Keratinocyte (primary cell): ENCODE measurements around the gene TBC1D19. TPM values are rescaled to one million over a fixed set of nuclear protein-coding genes. Genes with fewer than 3 reads are reported as not detected.
"Not testable (repeated sequence)": the region's sequence is repeated elsewhere in the genome, so short reads cannot be mapped to it uniquely, and the experiment has no call there.

Experiments
- DNase-seq: peaks from one replicate; pipeline ENCODE4 v3.0.0-alpha.2; 2011; ENCODE audit warnings: low read depth, missing footprints, low spot score
- FAIRE-seq: peaks from 2 replicates; lab custom pipeline; 2011; peaks lifted over from hg19 to GRCh38; lab: Jason Lieb, UNC
- H2AFZ ChIP-seq: 2 replicates; pipeline ENCODE4 v1.6.0; 2012; ENCODE audit warnings: low read length, control low read depth, inconsistent platforms; ENCODE audit not compliant: control insufficient read depth
- H3K27ac ChIP-seq: 2 replicates; pipeline ENCODE4 v1.5.1; 2011; ENCODE audit warnings: low read length; ENCODE audit not compliant: control insufficient read depth, insufficient read depth
- H3K27me3 ChIP-seq: 3 replicates; pipeline ENCODE4 v1.6.0; 2011; ENCODE audit warnings: low read length; ENCODE audit not compliant: control insufficient read depth, insufficient read depth; ENCODE audit errors: extremely low read depth
- H3K36me3 ChIP-seq, 2 experiments: 2 replicates in 1 of 2; 3 replicates in 1 of 2; pipeline ENCODE4 v1.5.1; 2011; ENCODE audit warnings: low read length in 2 of 2, mild to moderate bottlenecking in 1 of 2; ENCODE audit not compliant: control insufficient read depth in 2 of 2, insufficient read depth in 2 of 2; ENCODE audit errors: extremely low read depth in 1 of 2
- H3K4me1 ChIP-seq: 3 replicates; pipeline ENCODE4 v1.5.1; 2011; ENCODE audit warnings: low read length; ENCODE audit not compliant: control insufficient read depth, insufficient read depth; ENCODE audit errors: extremely low read depth
- H3K4me2 ChIP-seq: 3 replicates; pipeline ENCODE4 v1.6.0; 2011; ENCODE audit warnings: low read depth, low read length; ENCODE audit not compliant: control insufficient read depth, insufficient read depth; ENCODE audit errors: extremely low read depth
- H3K4me3 ChIP-seq, 3 experiments: fragments of 200-600 bp in 1 of 3; sonication (generic) in 1 of 3; 2 replicates in 2 of 3; 3 replicates in 1 of 3; pipeline ENCODE4 v1.5.1; 2011 to 2016; ENCODE audit warnings: low read length in 3 of 3, mild to moderate bottlenecking in 3 of 3, control low read depth in 2 of 3, inconsistent platforms in 1 of 3, low read depth in 1 of 3, mixed read lengths in 1 of 3, mixed run types in 1 of 3, moderate library complexity in 1 of 3; ENCODE audit not compliant: control insufficient read depth in 2 of 3, insufficient read depth in 2 of 3; ENCODE audit errors: extremely low read depth in 1 of 3
- H3K79me2 ChIP-seq: 2 replicates; pipeline ENCODE4 v1.6.0; 2012; ENCODE audit warnings: low read length; ENCODE audit not compliant: control insufficient read depth, insufficient read depth
- H3K9ac ChIP-seq: 3 replicates; pipeline ENCODE4 v1.6.0; 2011; ENCODE audit warnings: low read length; ENCODE audit not compliant: control insufficient read depth, insufficient read depth; ENCODE audit errors: extremely low read depth
- H3K9me1 ChIP-seq: 3 replicates; pipeline ENCODE4 v1.6.0; 2011; ENCODE audit warnings: low read length; ENCODE audit not compliant: control insufficient read depth, insufficient read depth; ENCODE audit errors: extremely low read depth
- H3K9me3 ChIP-seq: 2 replicates; pipeline ENCODE4 v1.5.1; 2012; ENCODE audit warnings: low read depth, low read length; ENCODE audit not compliant: control insufficient read depth
- H4K20me1 ChIP-seq: 3 replicates; pipeline ENCODE4 v1.6.0; 2011; ENCODE audit warnings: low read length; ENCODE audit not compliant: control insufficient read depth, insufficient read depth; ENCODE audit errors: extremely low read depth
- EZH2 ChIP-seq: IDR thresholded peaks from one replicate; pipeline ENCODE4 v1.6.1; 2012; ENCODE audit warnings: inconsistent platforms, mild to moderate bottlenecking, low read length, moderate library complexity
- dilution Hi-C: fragments of 300-500 bp; cut with MboI; formaldehyde crosslinking; loops from one replicate; pipeline ENCODE4 v1.7.0; 2020; ENCODE audit warnings: low sequenced_read_pairs; ENCODE audit not compliant: extremely low pct_ligation_motif_present
- polyA plus RNA-seq, 5 experiments: library from polyadenylated mRNA; depleted of rRNA in 3 of 5; stranded (reverse) in 3 of 5; stranded (forward) in 1 of 5; unstranded in 1 of 5; fragments of >200 nt; gene quantifications; 1 replicate in 1 of 5; 2 replicates in 3 of 5; 3 replicates in 1 of 5; pipeline versions ENCODE4 v1.2.1 to v1.2.3, GENCODE V29; 2011 to 2012; ENCODE audit warnings: missing spikeins in 2 of 5, low read depth in 1 of 5, low replicate concordance in 1 of 5
- TF ChIP-seq, protein P1 (sequence below), 3 experiments: IDR thresholded peaks in 1 of 3; conservative IDR thresholded peaks in 1 of 3; optimal IDR thresholded peaks in 1 of 3; 2 replicates in 2 of 3; 3 replicates in 1 of 3; pipeline versions ENCODE3 to v1.5.1; 2011; ENCODE audit warnings: low read length in 3 of 3, mild to moderate bottlenecking in 3 of 3, moderate library complexity in 2 of 3, control low read depth in 1 of 3, inconsistent platforms in 1 of 3; ENCODE audit not compliant: insufficient read depth in 2 of 3; ENCODE audit errors: extremely low read depth in 1 of 3

Gene TBC1D19
- polyA plus RNA-seq, 1 donor (not counting 4 experiments of a cell fraction or from before 2014, with no cell fraction given) = 11.3 TPM

DNA sequence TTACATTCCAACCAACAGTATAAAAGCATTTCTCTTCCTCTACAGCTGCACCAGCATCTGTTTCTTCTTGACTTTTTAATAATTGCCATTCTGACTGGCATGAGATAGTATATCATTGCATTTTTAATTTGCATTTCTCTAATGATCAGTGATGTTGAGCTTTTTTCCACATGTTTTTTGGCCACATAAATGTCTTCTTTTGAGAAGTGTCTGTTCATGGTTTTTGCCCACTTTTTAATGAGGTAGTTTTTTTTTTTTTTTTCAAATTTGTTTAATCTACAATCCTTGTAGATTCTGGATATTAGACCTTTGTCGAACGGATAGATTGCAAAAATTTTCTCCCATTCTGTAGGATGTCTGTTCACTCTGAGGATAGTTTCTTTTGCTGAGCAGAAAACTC lies 39.5 kb upstream of the TBC1D19 start:
- Histone ChIP-seq H3K9ac (no peak overlapping the region), H3K36me3 (no peaks in the 10 kb centered on the region), H3K4me2 (no peak overlapping the region), H4K20me1 (no peaks in the 10 kb centered on the region), H3K79me2 (no peaks in the 10 kb centered on the region), H3K27me3 (no peaks in the 10 kb centered on the region), H3K9me1 (no peaks in the 10 kb centered on the region), H3K27ac (no peak overlapping the region), H3K9me3 (no peaks in the 10 kb centered on the region), H2AFZ (no peak overlapping the region), H3K4me3 (no peak overlapping the region), H3K4me1 (no peaks in the 10 kb centered on the region)
- dilution Hi-C loops = no loop called here
- FAIRE-seq = no peak
- no peak for DNase-seq
- TF ChIP-seq EZH2 = no peak
- TF ChIP-seq, protein P1, sequence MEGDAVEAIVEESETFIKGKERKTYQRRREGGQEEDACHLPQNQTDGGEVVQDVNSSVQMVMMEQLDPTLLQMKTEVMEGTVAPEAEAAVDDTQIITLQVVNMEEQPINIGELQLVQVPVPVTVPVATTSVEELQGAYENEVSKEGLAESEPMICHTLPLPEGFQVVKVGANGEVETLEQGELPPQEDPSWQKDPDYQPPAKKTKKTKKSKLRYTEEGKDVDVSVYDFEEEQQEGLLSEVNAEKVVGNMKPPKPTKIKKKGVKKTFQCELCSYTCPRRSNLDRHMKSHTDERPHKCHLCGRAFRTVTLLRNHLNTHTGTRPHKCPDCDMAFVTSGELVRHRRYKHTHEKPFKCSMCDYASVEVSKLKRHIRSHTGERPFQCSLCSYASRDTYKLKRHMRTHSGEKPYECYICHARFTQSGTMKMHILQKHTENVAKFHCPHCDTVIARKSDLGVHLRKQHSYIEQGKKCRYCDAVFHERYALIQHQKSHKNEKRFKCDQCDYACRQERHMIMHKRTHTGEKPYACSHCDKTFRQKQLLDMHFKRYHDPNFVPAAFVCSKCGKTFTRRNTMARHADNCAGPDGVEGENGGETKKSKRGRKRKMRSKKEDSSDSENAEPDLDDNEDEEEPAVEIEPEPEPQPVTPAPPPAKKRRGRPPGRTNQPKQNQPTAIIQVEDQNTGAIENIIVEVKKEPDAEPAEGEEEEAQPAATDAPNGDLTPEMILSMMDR (optimal IDR thresholded peaks at IDR 0.05 in 1 of 3, IDR thresholded peaks at IDR 0.05 in 1 of 3, conservative IDR thresholded peaks at IDR 0.05 in 1 of 3; ENCODE audit: extremely low read depth in 1 of 3, insufficient read depth in 2 of 3, low read length in 3 of 3) = no peak

- H3K9me3 ChIP-seq, FAIRE-seq, H3K27me3 ChIP-seq, H3K27ac ChIP-seq, H3K9ac ChIP-seq, H2AFZ ChIP-seq, H3K9me1 ChIP-seq, H4K20me1 ChIP-seq, H3K4me3 ChIP-seq, H3K4me2 ChIP-seq, H3K4me1 ChIP-seq, H3K36me3 ChIP-seq, dilution Hi-C loops, H3K79me2 ChIP-seq, DNase-seq: not testable (repeated sequence)
These were observed 35.5 kb upstream of the TBC1D19 start for GRCh38 chr4:26548379-26548778.

DNA sequence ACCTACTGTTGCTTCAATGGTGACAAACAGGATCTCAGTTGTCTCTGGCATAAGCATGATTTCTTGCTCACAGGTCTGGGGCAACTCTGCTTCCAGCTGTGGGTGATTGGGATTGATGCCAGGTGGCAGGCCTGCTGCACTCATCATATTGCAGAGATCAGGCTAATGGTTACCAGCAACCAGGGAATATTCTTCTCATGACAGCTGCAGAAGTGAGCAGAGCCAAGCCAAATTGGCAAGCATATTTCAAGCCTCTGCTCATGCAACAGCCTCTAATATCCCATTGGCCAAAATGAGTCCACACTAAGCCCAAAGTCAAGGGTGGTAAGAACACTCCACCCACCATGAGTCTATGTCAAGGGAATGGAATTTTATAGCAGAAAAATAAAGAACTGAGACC lies 26.7 kb upstream of the TBC1D19 start:
- H3K9ac ChIP-seq = no peak overlapping the region
- no peaks in the 10 kb centered on the region for H4K20me1 ChIP-seq
- no peaks in the 10 kb centered on the region for H3K4me1 ChIP-seq
- no peak overlapping the region for H3K4me3 ChIP-seq
- TF ChIP-seq, protein P1 (optimal IDR thresholded peaks at IDR 0.05 in 1 of 3, IDR thresholded peaks at IDR 0.05 in 1 of 3, conservative IDR thresholded peaks at IDR 0.05 in 1 of 3; ENCODE audit: extremely low read depth in 1 of 3, insufficient read depth in 2 of 3, low read length in 3 of 3) = no peak
- TF ChIP-seq EZH2 = no peak
- no peaks in the 10 kb centered on the region for H3K9me1 ChIP-seq
- no peaks in the 10 kb centered on the region for H3K36me3 ChIP-seq
- H3K27ac ChIP-seq = no peak overlapping the region
- no peaks in the 10 kb centered on the region for H3K79me2 ChIP-seq
- H3K9me3 ChIP-seq = no peaks in the 10 kb centered on the region
- DNase-seq = no peak
- no peak overlapping the region for H2AFZ ChIP-seq
- no peaks in the 10 kb centered on the region for H3K27me3 ChIP-seq
- no peak for FAIRE-seq
- dilution Hi-C loops = no loop called here
- H3K4me2 ChIP-seq = no peak overlapping the region
